ENCODE data around the gene TRIM46. TPM values are rescaled to one million over a fixed set of nuclear protein-coding genes. Genes with fewer than 3 reads are reported as not detected.

The TRIM46 gene
- total and polyA plus RNA-seq, 2 of the 13 experiments (the other 11 are each of a cell fraction or from before 2014, with no cell fraction given) = 0.04 to 0.09 TPM

DNA sequence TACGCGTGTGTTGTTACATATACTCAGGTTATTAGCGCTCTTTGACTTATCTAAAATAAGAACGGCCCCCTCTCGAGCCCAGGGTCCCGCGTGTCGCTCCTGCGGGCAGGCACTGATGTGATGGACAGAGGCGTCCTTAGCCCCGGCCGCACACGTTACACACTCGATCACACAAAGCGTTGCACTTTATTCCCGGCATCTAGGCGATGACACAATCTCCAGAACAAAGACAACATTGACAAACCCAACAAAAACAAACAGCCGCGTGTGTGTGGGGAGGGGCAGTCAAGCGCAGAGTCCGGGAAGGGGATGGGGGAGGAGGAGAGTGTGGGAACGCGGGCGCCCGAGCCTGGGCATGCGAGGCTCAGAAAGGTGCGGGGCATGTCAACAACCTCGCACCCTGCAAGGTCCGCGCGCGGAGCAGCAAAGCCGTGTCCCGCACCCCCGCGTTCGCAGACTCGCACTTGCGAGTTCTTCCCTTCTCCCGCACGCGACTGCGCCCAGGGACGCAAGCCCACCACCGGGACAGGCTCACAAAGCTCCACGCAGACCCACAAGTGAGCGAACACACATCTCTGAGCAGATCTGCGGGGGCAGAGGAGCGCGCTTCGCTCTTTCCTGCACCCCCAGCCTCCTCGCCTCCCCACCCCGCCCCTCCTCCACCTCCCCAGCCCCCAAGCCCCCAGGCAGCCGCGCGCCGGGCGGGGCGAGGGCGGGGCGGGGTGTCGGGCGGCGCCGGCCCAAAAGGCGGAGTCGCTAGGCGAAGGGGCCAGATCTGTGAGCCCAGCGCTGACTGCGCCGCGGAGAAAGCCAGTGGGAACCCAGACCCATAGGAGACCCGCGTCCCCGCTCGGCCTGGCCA lies 46.3 kb upstream of the TRIM46 start, which contains the start of gene EFNA1 (continued):
- TF ChIP-seq ETV5 (CRISPR knock-in tag; IDR thresholded peaks at IDR 0.05; ENCODE audit: borderline replicate concordance) (peak; percentile 64), CHD4 (IDR thresholded peaks at IDR 0.05; ENCODE audit: borderline replicate concordance, low read length) (0 out of 2 replicates have a peak, but pooled peaks have one; percentile 6), BCL6 (CRISPR knock-in tag; IDR thresholded peaks at IDR 0.05) (peak; percentile 92), KDM6A (CRISPR knock-in tag; IDR thresholded peaks at IDR 0.05; ENCODE audit: low read depth) (peak; percentile 96), ZNF558 (CRISPR knock-in tag; IDR thresholded peaks at IDR 0.05; ENCODE audit: borderline replicate concordance) (no peak; the same call in 1 of the 2 replicates), SNRNP70 (IDR thresholded peaks at IDR 0.05; ENCODE audit: low read depth, low read length) (no peak), ATF4 (CRISPR knock-in tag; IDR thresholded peaks at IDR 0.05) (peak in 1 of 2 experiments; percentile 89; a peak in 2 of 4 replicates), HNF4G (IDR thresholded peaks at IDR 0.05; ENCODE audit: borderline replicate concordance, low read depth, low read length) (peak; percentile 97), HNF4G (CRISPR knock-in tag; IDR thresholded peaks at IDR 0.05; ENCODE audit: borderline replicate concordance, low read depth) (peak; percentile 93), ZNF660 (CRISPR knock-in tag; IDR thresholded peaks at IDR 0.05; ENCODE audit: borderline replicate concordance, low read depth) (no peak), ZNF24 (IDR thresholded peaks at IDR 0.05) (no peak), ZNF362 (CRISPR knock-in tag; IDR thresholded peaks at IDR 0.05; ENCODE audit: borderline replicate concordance) (no peak; the same call in 1 of the 2 replicates), FOSL2 (CRISPR knock-in tag; IDR thresholded peaks at IDR 0.05) (peak; percentile 81), RBFOX2 (IDR thresholded peaks at IDR 0.05; ENCODE audit: low read depth, low read length) (peak; percentile 95), SRF (IDR thresholded peaks at IDR 0.05; ENCODE audit: low read depth, low read length) (0 out of 2 replicates have a peak, but pooled peaks have one; percentile 11), ZBTB25 (CRISPR knock-in tag; IDR thresholded peaks at IDR 0.05) (peak; percentile 82), SYNCRIP (IDR thresholded peaks at IDR 0.05; ENCODE audit: insufficient read depth, low read depth, low read length) (no peak), JUNB (CRISPR knock-in tag; IDR thresholded peaks at IDR 0.05; ENCODE audit: borderline replicate concordance) (peak; percentile 95), TRIM22 (IDR thresholded peaks at IDR 0.05) (no peak), CBX5 (CRISPR knock-in tag; IDR thresholded peaks at IDR 0.05; ENCODE audit: borderline replicate concordance) (no peak), ZNF747 (CRISPR knock-in tag; IDR thresholded peaks at IDR 0.05; ENCODE audit: borderline replicate concordance) (no peak), ZNF570 (CRISPR knock-in tag; IDR thresholded peaks at IDR 0.05; ENCODE audit: borderline replicate concordance) (no peak)
- TF ChIP-seq, protein P1, sequence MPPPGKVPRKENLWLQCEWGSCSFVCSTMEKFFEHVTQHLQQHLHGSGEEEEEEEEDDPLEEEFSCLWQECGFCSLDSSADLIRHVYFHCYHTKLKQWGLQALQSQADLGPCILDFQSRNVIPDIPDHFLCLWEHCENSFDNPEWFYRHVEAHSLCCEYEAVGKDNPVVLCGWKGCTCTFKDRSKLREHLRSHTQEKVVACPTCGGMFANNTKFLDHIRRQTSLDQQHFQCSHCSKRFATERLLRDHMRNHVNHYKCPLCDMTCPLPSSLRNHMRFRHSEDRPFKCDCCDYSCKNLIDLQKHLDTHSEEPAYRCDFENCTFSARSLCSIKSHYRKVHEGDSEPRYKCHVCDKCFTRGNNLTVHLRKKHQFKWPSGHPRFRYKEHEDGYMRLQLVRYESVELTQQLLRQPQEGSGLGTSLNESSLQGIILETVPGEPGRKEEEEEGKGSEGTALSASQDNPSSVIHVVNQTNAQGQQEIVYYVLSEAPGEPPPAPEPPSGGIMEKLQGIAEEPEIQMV (CRISPR knock-in tag; IDR thresholded peaks at IDR 0.05; ENCODE audit: low read depth) = peak; percentile 66; the same call in 1 of the 2 replicates
